ENCODE data around the gene C1orf226.
"Not testable (repeated sequence)": the region's sequence is repeated elsewhere in the genome, so short reads cannot be mapped to it uniquely, and the experiment has no call there.

C1orf226 gene

GRCh38 chr1:162416215-162416614, 34.7 kb downstream of the C1orf226 start:
- no peak for DNase-seq

GRCh38 chr1:162416909-162417308, 35.4 kb downstream of the C1orf226 start:
- no peak for DNase-seq

- no peak for DNase-seq
Measured at GRCh38 chr1:162417650-162418049, 36.1 kb downstream of the C1orf226 start.

- not testable (repeated sequence) for DNase-seq
Measured at GRCh38 chr1:162418584-162418983, 37.1 kb downstream of the C1orf226 start.

GRCh38 chr1:162419450-162419931, 38.0 kb downstream of the C1orf226 start:
- DNase-seq: not testable (repeated sequence)

- DNase-seq: no peak
Measured at GRCh38 chr1:162420120-162420519, 38.6 kb downstream of the C1orf226 start.

GRCh38 chr1:162421258-162422164, 40.0 kb downstream of the C1orf226 start:
- DNase-seq: no peak

GRCh38 chr1:162422662-162423375, 41.3 kb downstream of the C1orf226 start:
- DNase-seq: no peak

GRCh38 chr1:162430583-162430982, 49.1 kb downstream of the C1orf226 start:
- DNase-seq: no peak

- DNase-seq: not testable (repeated sequence)
Measured at GRCh38 chr1:162432977-162433713, 51.6 kb downstream of the C1orf226 start.
